Testis (tissue), 2 donors: ENCODE measurements around the gene IRF9.

ENCODE experiments used
- CTCF ChIP-seq, 3 experiments: fragments of 450-650 bp in 2 of 3; fragments of 200-600 bp in 1 of 3; sonication (generic) in 1 of 3; IDR thresholded peaks; one replicate each; pipeline ENCODE4 v1.5.1; 2016 to 2019; ENCODE audit warnings: antibody characterized with exemption in 3 of 3, mild to moderate bottlenecking in 2 of 3, moderate library complexity in 1 of 3
- POLR2A ChIP-seq: fragments of 450-650 bp; IDR thresholded peaks from one replicate; pipeline ENCODE4 v1.6.1; 2017; ENCODE audit warnings: antibody characterized with exemption, mild to moderate bottlenecking, moderate library complexity

- TF ChIP-seq CTCF (IDR thresholded peaks at IDR 0.05) (no peak), POLR2A (no peak)
These were observed 25.9 kb downstream of the IRF9 start for GRCh38 chr14:24186831-24187538.
